Measurements from ENCODE around the gene TRNT1. TPM values are rescaled to one million over a fixed set of nuclear protein-coding genes. Genes with fewer than 3 reads are reported as not detected.

The TRNT1 gene
- total RNA-seq, 1 donor from 2014 or later, result 30.6 TPM

DNA sequence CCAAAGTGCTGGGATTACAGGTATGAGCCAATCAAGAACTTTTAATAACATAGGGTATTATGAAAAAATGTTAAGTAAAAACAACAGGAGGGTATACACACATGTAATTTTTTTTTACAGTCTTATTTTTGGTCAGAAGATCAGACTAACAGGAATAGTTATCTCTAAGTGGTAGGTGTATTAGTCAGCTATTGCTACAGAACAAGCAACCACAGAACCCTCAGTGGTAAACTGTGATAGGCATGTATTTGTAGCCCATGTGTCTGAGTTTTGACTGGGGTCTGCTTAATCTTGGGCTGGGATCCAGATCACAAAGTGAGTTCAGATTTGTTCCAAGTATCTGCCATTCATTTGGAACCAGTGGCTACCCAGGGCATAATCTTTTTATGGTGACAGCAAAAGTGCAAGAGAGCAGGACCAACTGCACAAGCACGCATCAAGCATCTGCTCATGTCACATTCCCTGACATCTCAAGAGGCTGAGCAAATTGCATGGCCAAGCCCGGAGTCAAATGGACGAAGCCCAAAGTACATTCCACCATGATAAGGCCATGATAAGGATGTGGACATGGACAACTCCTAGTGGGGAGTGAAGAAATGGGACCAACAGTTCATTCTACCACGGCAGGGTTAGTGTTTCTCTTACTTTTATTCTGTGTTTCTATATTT, 13.6 kb upstream of the TRNT1 start:
- Mint-ChIP-seq H3K4me1 (no peaks in the 10 kb centered on the region), H3K9me3 (no peaks in the 10 kb centered on the region), H3K4me3 (no peak overlapping the region), H3K27ac (ENCODE audit: unreplicated experiment) (no peak overlapping the region), H3K27me3 (ENCODE audit: low read depth) (peaks cover 8% of the 10 kb centered on the region), H3K36me3 (ENCODE audit: low read depth) (no peaks in the 10 kb centered on the region)
- TF ChIP-seq, protein P1, sequence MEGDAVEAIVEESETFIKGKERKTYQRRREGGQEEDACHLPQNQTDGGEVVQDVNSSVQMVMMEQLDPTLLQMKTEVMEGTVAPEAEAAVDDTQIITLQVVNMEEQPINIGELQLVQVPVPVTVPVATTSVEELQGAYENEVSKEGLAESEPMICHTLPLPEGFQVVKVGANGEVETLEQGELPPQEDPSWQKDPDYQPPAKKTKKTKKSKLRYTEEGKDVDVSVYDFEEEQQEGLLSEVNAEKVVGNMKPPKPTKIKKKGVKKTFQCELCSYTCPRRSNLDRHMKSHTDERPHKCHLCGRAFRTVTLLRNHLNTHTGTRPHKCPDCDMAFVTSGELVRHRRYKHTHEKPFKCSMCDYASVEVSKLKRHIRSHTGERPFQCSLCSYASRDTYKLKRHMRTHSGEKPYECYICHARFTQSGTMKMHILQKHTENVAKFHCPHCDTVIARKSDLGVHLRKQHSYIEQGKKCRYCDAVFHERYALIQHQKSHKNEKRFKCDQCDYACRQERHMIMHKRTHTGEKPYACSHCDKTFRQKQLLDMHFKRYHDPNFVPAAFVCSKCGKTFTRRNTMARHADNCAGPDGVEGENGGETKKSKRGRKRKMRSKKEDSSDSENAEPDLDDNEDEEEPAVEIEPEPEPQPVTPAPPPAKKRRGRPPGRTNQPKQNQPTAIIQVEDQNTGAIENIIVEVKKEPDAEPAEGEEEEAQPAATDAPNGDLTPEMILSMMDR (conservative IDR thresholded peaks at IDR 0.05), result no peak
- no peak for DNase-seq (ENCODE audit: low read depth, low spot score)

DNA sequence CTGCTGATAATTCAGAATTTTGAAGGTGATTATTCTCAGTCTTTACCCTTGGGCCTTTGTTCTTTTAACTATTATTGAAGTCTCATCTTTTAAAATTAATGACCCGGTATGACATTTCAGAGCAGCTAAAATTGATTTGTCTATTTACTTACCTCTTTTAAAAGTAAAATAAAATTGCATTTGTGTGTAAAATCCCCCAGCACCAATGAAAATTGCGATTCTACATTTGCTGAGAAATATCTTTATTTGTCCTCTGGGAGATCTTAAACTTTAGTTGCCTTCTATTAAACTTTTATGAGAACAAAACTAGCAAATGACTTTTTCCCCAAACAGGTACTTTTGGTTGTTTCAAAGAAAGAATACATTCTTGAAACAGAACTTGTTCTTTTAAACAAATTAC, 9.1 kb upstream of the TRNT1 start:
- Mint-ChIP-seq H3K36me3 (ENCODE audit: low read depth) (no peaks in the 10 kb centered on the region), H3K4me1 (no peaks in the 10 kb centered on the region), H3K4me3 (no peak overlapping the region), H3K27me3 (ENCODE audit: low read depth) (peaks cover 13% of the 10 kb centered on the region), H3K27ac (ENCODE audit: unreplicated experiment) (no peak overlapping the region), H3K9me3 (no peaks in the 10 kb centered on the region)
- TF ChIP-seq, protein P1 (conservative IDR thresholded peaks at IDR 0.05), result no peak
- no peak for DNase-seq (ENCODE audit: low read depth, low spot score)

DNA sequence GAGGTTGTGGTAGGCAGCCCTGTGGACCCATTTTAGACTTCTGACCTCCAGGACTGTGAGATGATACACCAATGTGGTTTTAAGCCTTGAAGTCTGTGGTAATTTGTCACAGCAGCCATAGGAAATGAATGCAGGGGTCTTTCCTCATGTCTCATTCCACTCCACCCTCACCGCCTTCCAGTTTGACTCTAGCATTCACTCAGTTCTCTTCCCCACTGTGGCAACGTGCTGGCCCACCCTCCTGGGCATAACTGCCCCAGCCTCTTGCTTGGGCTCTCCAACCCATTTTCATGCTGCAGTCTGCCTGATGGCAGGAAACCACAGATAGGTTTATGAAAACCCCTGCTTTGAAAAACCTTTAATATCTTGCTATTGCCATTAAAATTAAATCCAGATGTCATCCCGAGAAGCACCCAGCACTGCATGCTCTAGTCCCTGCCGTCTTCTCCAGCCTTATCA, 7.3 kb upstream of the TRNT1 start:
- TF ChIP-seq, protein P1 (conservative IDR thresholded peaks at IDR 0.05), result no peak
- Mint-ChIP-seq H3K4me3 (no peak overlapping the region), H3K4me1 (no peaks in the 10 kb centered on the region), H3K9me3 (no peaks in the 10 kb centered on the region), H3K27me3 (ENCODE audit: low read depth) (peaks cover 13% of the 10 kb centered on the region), H3K36me3 (ENCODE audit: low read depth) (no peaks in the 10 kb centered on the region), H3K27ac (ENCODE audit: unreplicated experiment) (no peak overlapping the region)
- DNase-seq (ENCODE audit: low read depth, low spot score), result no peak

DNA sequence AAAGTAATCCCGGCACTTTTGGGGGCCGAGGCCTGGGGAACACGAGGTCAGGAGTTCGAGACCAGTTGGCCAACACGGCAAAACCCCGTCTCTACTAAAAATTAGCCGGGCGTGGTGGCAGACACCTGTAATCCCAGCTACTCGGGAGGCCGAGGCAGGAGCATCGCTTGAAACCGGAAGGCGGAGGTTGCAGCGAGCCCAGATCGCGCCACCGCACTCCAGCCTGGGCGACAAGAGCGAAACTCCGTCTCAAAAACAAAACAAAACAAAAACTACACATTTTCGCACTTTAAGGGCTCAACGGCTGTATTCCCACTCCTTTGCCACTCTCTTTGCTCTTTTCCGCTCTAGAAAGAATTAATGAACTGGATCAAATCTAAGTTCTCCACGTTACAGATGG, 763 bp upstream of the TRNT1 start:
- no peaks in the 10 kb centered on the region for H3K9me3 Mint-ChIP-seq
- H3K4me3 Mint-ChIP-seq, result peak overlapping the region; percentile 92
- no peak for DNase-seq (ENCODE audit: low read depth, low spot score)
- peaks cover 9% of the 10 kb centered on the region for H3K36me3 Mint-ChIP-seq (ENCODE audit: low read depth)
- H3K27me3 Mint-ChIP-seq (ENCODE audit: low read depth), result no peaks in the 10 kb centered on the region
- H3K27ac Mint-ChIP-seq (ENCODE audit: unreplicated experiment), result peak overlapping the region; percentile 70
- TF ChIP-seq, protein P1 (conservative IDR thresholded peaks at IDR 0.05), result no peak
- H3K4me1 Mint-ChIP-seq, result peaks cover 28% of the 10 kb centered on the region

DNA sequence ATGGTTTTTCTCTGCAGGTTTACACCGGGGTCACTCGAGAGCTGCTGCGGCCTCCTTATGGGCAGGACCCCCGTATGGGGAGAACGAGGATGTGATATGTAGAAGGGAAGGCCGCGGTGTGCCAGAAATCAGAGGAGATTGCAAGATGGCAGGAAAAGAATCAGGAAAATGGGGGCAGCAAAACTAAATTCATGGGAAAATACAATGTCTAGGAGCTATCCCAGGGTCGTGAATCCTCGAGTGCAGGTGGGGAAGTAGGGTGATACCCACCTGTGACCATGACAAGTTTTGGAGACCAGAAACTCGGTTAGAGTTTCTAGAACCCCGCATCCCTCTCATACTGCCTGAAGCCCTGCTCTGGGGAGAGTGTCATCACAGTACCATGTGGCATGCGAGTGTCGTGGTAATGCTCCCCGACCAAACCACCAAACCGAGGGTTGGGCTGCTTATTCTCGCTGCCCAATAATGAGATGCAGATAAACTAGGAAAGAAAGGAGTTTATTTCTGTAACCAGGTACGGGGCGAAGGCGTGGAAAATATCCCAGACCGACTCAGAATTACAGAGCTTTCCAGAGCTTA, 781 bp downstream of the TRNT1 start:
- peak overlapping the region; percentile 92 for H3K4me3 Mint-ChIP-seq
- peak overlapping the region; percentile 94 for H3K27ac Mint-ChIP-seq (ENCODE audit: unreplicated experiment)
- peaks cover 28% of the 10 kb centered on the region for H3K4me1 Mint-ChIP-seq
- H3K36me3 Mint-ChIP-seq (ENCODE audit: low read depth), result peaks cover 13% of the 10 kb centered on the region
- no peaks in the 10 kb centered on the region for H3K27me3 Mint-ChIP-seq (ENCODE audit: low read depth)
- DNase-seq (ENCODE audit: low read depth, low spot score), result no peak
- TF ChIP-seq, protein P1 (conservative IDR thresholded peaks at IDR 0.05), result no peak
- no peaks in the 10 kb centered on the region for H3K9me3 Mint-ChIP-seq
